IMR-90 (cell line): ENCODE results near the gene MOXD1.

Source experiments
- MXI1 ChIP-seq: IDR thresholded peaks from 2 replicates; pipeline ENCODE4 v1.6.1; 2012; ENCODE audit warnings: low read depth, mild to moderate bottlenecking, low read length, moderate library complexity, borderline replicate concordance
- POLR2A ChIP-seq: IDR thresholded peaks from 2 replicates; pipeline ENCODE4 v1.6.1; 2012; ENCODE audit warnings: mild to moderate bottlenecking, low read depth, low read length
- RAD21 ChIP-seq: IDR thresholded peaks from 2 replicates; pipeline ENCODE4 v1.6.1; 2012; ENCODE audit warnings: low read length, improper control_type of control experiment
- RCOR1 ChIP-seq: IDR thresholded peaks from 2 replicates; pipeline ENCODE4 v1.6.1; 2012; ENCODE audit warnings: mild to moderate bottlenecking, low read length, improper control_type of control experiment; ENCODE audit not compliant: insufficient replicate concordance
- TF ChIP-seq, protein P1 (sequence below): conservative IDR thresholded peaks from 2 replicates; pipeline ENCODE4 v1.5.1; 2012; ENCODE audit warnings: mild to moderate bottlenecking, low read depth, low read length, improper control_type of control experiment

DNA sequence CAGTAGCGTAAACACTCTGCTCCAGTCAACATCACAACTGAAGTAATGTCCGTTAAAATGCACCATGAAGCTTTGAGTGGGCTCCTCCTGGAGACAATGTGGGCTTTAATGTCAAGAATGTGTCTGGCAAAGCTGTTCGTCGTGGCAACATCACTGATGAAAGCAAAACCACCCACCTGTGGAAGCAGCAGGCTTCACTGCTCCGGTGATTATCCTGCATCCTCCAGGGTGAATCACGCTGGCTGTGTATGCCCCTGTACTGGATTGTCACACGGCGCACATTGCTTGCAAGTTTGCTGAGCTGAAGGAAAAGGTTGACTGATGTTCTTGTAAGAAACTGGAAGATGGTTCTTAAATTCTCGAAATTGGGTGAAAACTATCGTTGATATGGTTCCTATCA is 128.5 kb downstream of the MOXD1 start:
- TF ChIP-seq, protein P1, sequence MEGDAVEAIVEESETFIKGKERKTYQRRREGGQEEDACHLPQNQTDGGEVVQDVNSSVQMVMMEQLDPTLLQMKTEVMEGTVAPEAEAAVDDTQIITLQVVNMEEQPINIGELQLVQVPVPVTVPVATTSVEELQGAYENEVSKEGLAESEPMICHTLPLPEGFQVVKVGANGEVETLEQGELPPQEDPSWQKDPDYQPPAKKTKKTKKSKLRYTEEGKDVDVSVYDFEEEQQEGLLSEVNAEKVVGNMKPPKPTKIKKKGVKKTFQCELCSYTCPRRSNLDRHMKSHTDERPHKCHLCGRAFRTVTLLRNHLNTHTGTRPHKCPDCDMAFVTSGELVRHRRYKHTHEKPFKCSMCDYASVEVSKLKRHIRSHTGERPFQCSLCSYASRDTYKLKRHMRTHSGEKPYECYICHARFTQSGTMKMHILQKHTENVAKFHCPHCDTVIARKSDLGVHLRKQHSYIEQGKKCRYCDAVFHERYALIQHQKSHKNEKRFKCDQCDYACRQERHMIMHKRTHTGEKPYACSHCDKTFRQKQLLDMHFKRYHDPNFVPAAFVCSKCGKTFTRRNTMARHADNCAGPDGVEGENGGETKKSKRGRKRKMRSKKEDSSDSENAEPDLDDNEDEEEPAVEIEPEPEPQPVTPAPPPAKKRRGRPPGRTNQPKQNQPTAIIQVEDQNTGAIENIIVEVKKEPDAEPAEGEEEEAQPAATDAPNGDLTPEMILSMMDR: no peak
- TF ChIP-seq RCOR1: no peak
- no peak for TF ChIP-seq POLR2A
- no peak for TF ChIP-seq MXI1
- no peak for TF ChIP-seq RAD21
